Pancreas (tissue), 10 donors: Measurements from ENCODE around the gene ACKR2. TPM values are rescaled to one million over a fixed set of nuclear protein-coding genes. Genes with fewer than 3 reads are reported as not detected.

Experiments used
- ATAC-seq, 4 donors: fragments of 200-7000 bp; cut with Tn5 transposase; one replicate each; pipeline versions ENCODE4 v1.8.0 to v1.9.1; 2020; ENCODE audit warnings: mild to moderate bottlenecking in 4 of 4, moderate library complexity in 4 of 4
- DNase-seq, 6 donors: peaks; one replicate each; pipeline ENCODE4 v3.0.0-alpha.2; 2020
- FAIRE-seq: peaks from 2 replicates; lab custom pipeline; 2012; peaks lifted over from hg19 to GRCh38; lab: Jason Lieb, UNC
- H3K27ac ChIP-seq, 4 donors: fragments of 200-600 bp; sonication (generic); 1 replicate in 3 of 4; 2 replicates in 1 of 4; pipeline versions ENCODE4 v1.5.0 to v1.8.0; 2020
- H3K27me3 ChIP-seq, 4 donors: fragments of 200-600 bp; one replicate each; pipeline ENCODE4 v1.8.0; 2021
- H3K36me3 ChIP-seq, 3 donors: fragments of 200-600 bp; sonication (generic) in 1 of 3; one replicate each; pipeline versions ENCODE4 v1.5.0 to v1.8.0; 2020 to 2021
- H3K4me1 ChIP-seq, 3 donors: fragments of 200-600 bp; one replicate each; pipeline ENCODE4 v1.8.0; 2021
- H3K4me3 ChIP-seq, 4 donors: fragments of 200-600 bp; sonication (generic) in 2 of 4; one replicate each; pipeline versions ENCODE4 v1.5.0 to v1.8.0; 2020 to 2021
- H3K9me3 ChIP-seq, 4 donors: fragments of 200-600 bp; one replicate each; pipeline ENCODE4 v1.8.0; 2021
- CTCF ChIP-seq, 4 donors: fragments of 200-600 bp; sonication (generic) in 3 of 4; IDR thresholded peaks; one replicate each; pipeline versions ENCODE4 v1.5.0 to v1.8.0; 2021; ENCODE audit warnings: antibody characterized with exemption in 4 of 4
- WGBS, 2 donors: extraction: QIAGEN DNeasy Blood & Tissue Kit; methylation state at CpG; one replicate each; pipeline ENCODE4 v1.1.7; 2013; 5-methylcytosine and 5-hydroxymethylcytosine counted together
- intact Hi-C, 3 donors: fragments of 100-400 bp; cut with DNase I; formaldehyde crosslinking; loops; one replicate each; pipeline versions ENCODE4 v1.11.1 to v1.14.2; 2022
- polyA plus RNA-seq, 2 donors: library from polyadenylated mRNA; stranded (reverse); fragments of 200-250 nt; gene quantifications; one replicate each; pipeline ENCODE4 v1.2.3, GENCODE V29; 2013
- total RNA-seq, 6 donors: library from RNA; stranded (reverse); fragmentation: NEBNext Ultra II Directional in 4 of 6; extraction: Animal tissue kit (Norgen Biotek cat#: 25700) in 4 of 6; gene quantifications; one replicate each; pipeline versions ENCODE4 v1.2.1 to v1.2.4, GENCODE V29; 2021 to 2023
- donor health status: healthy with polysubstance abuse.
- donor health status: DM: no; HTN: no; CAD: no; lungs with moderate emphysema.
- donor health status: DM: no; HTN: no; CAD: no.
- donor health status: control.
- donor health status: control.
- donor health status: Bipolar disorder and iron deficiency.
- donor health status: DM: yes; HTN: yes; CAD: no.
- donor health status: DM: no; HTN: no; CAD: no.
- donor health status: DM: no; HTN: no; CAD: no.
- donor health status: DM: yes; HTN: yes; CAD: no.

Gene ACKR2
- total and polyA plus RNA-seq, 8 donors, result 0.09 to 1.7 (median 0.84) TPM

- Histone ChIP-seq H3K27ac (no peak overlapping the region), H3K27me3 (no peaks in the 10 kb centered on the region), H3K4me1 (peaks cover 0 to 3% (median 0%) of the 10 kb centered on the region in 3 donors), H3K4me3 (no peak overlapping the region), H3K36me3 (no peaks in the 10 kb centered on the region), H3K9me3 (no peaks in the 10 kb centered on the region)
- intact Hi-C loops, result no loop called here
- FAIRE-seq, result no peak
- WGBS, 2 donors, result 25 to 26% methylated on average over 5 of the region's 5 CpGs
- peak in 3 of 4 donors; percentile 51 to 69 (median 68) for ATAC-seq
- no peak for TF ChIP-seq CTCF (IDR thresholded peaks at IDR 0.05)
- peak in 5 of 6 donors; percentile 10 to 73 (median 44) for DNase-seq
Observed at GRCh38 chr3:42871592-42872196, 62.4 kb downstream of the ACKR2 start.

- Histone ChIP-seq H3K27ac (no peak overlapping the region), H3K4me1 (peaks cover 0 to 3% (median 0%) of the 10 kb centered on the region in 3 donors), H3K27me3 (no peaks in the 10 kb centered on the region), H3K36me3 (no peaks in the 10 kb centered on the region), H3K9me3 (no peaks in the 10 kb centered on the region), H3K4me3 (no peak overlapping the region)
- DNase-seq, result no peak
- 93 to 100% methylated on average over 1 of the region's 1 CpG for WGBS, 2 donors
- peak in 1 of 4 donors; percentile 29 for ATAC-seq
- intact Hi-C loops, result no loop called here
- TF ChIP-seq CTCF (IDR thresholded peaks at IDR 0.05), result no peak
- no peak for FAIRE-seq
Observed at GRCh38 chr3:42872718-42873117, 63.5 kb downstream of the ACKR2 start.

- ATAC-seq (no peak), DNase-seq (no peak), FAIRE-seq (no peak)
- H3K36me3 ChIP-seq, result no peaks in the 10 kb centered on the region
- peaks cover 0 to 3% (median 0%) of the 10 kb centered on the region in 3 donors for H3K4me1 ChIP-seq
- TF ChIP-seq CTCF (IDR thresholded peaks at IDR 0.05), result no peak
- no peaks in the 10 kb centered on the region for H3K9me3 ChIP-seq
- H3K27ac ChIP-seq, result no peak overlapping the region
- 75 to 79% methylated on average over 9 of the region's 9 CpGs for WGBS, 2 donors
- no peaks in the 10 kb centered on the region for H3K27me3 ChIP-seq
- no peak overlapping the region for H3K4me3 ChIP-seq
- intact Hi-C loops, result no loop called here
Observed at GRCh38 chr3:42873221-42873982, 64.2 kb downstream of the ACKR2 start.

GRCh38 chr3:42874749-42875148, 65.5 kb downstream of the ACKR2 start:
- Histone ChIP-seq H3K4me1 (peaks cover 0 to 3% (median 0%) of the 10 kb centered on the region in 3 donors), H3K9me3 (no peaks in the 10 kb centered on the region), H3K36me3 (no peaks in the 10 kb centered on the region), H3K27ac (no peak overlapping the region), H3K27me3 (no peaks in the 10 kb centered on the region), H3K4me3 (no peak overlapping the region)
- DNase-seq (no peak), FAIRE-seq (no peak), ATAC-seq (no peak)
- 75 to 83% methylated on average over 10 of the region's 10 CpGs for WGBS, 2 donors
- TF ChIP-seq CTCF (IDR thresholded peaks at IDR 0.05), result no peak
- intact Hi-C loops, result no loop called here
